B cell (primary cell): ENCODE measurements around the gene RNF11. TPM values are rescaled to one million over a fixed set of nuclear protein-coding genes. Genes with fewer than 3 reads are reported as not detected.
"Not testable (repeated sequence)": the region's sequence is repeated elsewhere in the genome, so short reads cannot be mapped to it uniquely, and the experiment has no call there.

Experiments
- ATAC-seq: fragments of 200-7000 bp; cut with Tn5 transposase; one replicate; pipeline ENCODE4 v1.10.0; 2021; ENCODE audit warnings: low read depth, mild to moderate bottlenecking, moderate number of reproducible peaks, moderate library complexity
- CTCF ChIA-PET: fragments of 350-600 bp; sonication (Branson Sonifier 250); formaldehyde crosslinking; loops from one replicate; lab custom pipeline; 2021; ENCODE audit warnings: antibody characterized with exemption, inconsistent platforms; lab: Charles Lee
- POLR2A ChIA-PET: fragments of 350-600 bp; sonication (Branson Sonifier 250); formaldehyde crosslinking; loops from one replicate; lab custom pipeline; 2021; ENCODE audit warnings: antibody characterized with exemption; lab: Charles Lee
- DNase-seq: peaks from one replicate; pipeline ENCODE4 v3.0.0; 2013
- H2AFZ ChIP-seq: 2 replicates; pipeline ENCODE4 v1.6.1; 2012; ENCODE audit warnings: mild to moderate bottlenecking, low read depth, low read length; ENCODE audit not compliant: insufficient read depth, poor library complexity, severe bottlenecking
- H3K27ac ChIP-seq, 2 donors: 1 replicate in 1 of 2; 2 replicates in 1 of 2; pipeline ENCODE4 v1.5.1; 2012 to 2013; ENCODE audit warnings: low read length in 2 of 2, mild to moderate bottlenecking in 2 of 2, moderate library complexity in 1 of 2
- H3K27me3 ChIP-seq, 4 experiments: fragments of 200-600 bp in 1 of 4; sonication (generic) in 1 of 4; replicated peaks in 1 of 4; 1 replicate in 2 of 4; 2 replicates in 2 of 4; pipeline versions ENCODE4 v1.6.1 to v1.7.0; 2013 to 2016; ENCODE audit warnings: low read length in 3 of 4, mild to moderate bottlenecking in 2 of 4, mixed read lengths in 1 of 4, moderate library complexity in 1 of 4; ENCODE audit not compliant: insufficient read depth in 4 of 4, control insufficient read depth in 3 of 4; ENCODE audit errors: control extremely low read depth in 1 of 4
- H3K36me3 ChIP-seq, 2 experiments: replicated peaks in 1 of 2; 1 replicate in 1 of 2; 2 replicates in 1 of 2; pipeline versions ENCODE4 v1.6.1 to v1.7.1; 2013; ENCODE audit warnings: low read length in 1 of 2; ENCODE audit not compliant: insufficient read depth in 2 of 2, control insufficient read depth in 1 of 2; ENCODE audit errors: control extremely low read depth in 1 of 2, extremely low read depth in 1 of 2
- H3K4me1 ChIP-seq, 2 donors: fragments of 200-600 bp in 1 of 2; sonication (generic) in 1 of 2; 1 replicate in 1 of 2; 2 replicates in 1 of 2; pipeline versions ENCODE4 v1.5.1 to v1.6.1; 2013 to 2017; ENCODE audit warnings: low read length in 2 of 2; ENCODE audit not compliant: control insufficient read depth in 2 of 2, insufficient read depth in 2 of 2
- H3K4me2 ChIP-seq: replicated peaks from 2 replicates; pipeline ENCODE3; 2012; ENCODE audit warnings: mild to moderate bottlenecking, low read depth, low read length; ENCODE audit not compliant: poor library complexity, severe bottlenecking
- H3K4me3 ChIP-seq, 5 experiments: fragments of 200-600 bp in 1 of 5; sonication (generic) in 1 of 5; 1 replicate in 3 of 5; 2 replicates in 2 of 5; pipeline versions ENCODE4 v1.5.1 to v1.7.0; 2011 to 2016; ENCODE audit warnings: low read length in 4 of 5, mild to moderate bottlenecking in 4 of 5, low read depth in 2 of 5, control low read depth in 1 of 5, moderate library complexity in 1 of 5; ENCODE audit not compliant: insufficient read depth in 1 of 5; ENCODE audit errors: control extremely low read depth in 1 of 5, extremely low read depth in 1 of 5
- H3K79me2 ChIP-seq: fragments of 200-600 bp; sonication (generic); one replicate; pipeline ENCODE4 v1.6.0; 2016; ENCODE audit warnings: low read length; ENCODE audit not compliant: control insufficient read depth, insufficient read depth
- H3K9ac ChIP-seq: fragments of 200-600 bp; sonication (generic); 2 replicates; pipeline ENCODE4 v1.6.1; 2017; ENCODE audit warnings: mild to moderate bottlenecking, low read length, moderate library complexity
- H3K9me3 ChIP-seq, 3 donors: one replicate each; pipeline versions ENCODE4 v1.6.1 to v1.7.1; 2013; ENCODE audit warnings: low read length in 2 of 3; ENCODE audit not compliant: control insufficient read depth in 2 of 3, insufficient read depth in 1 of 3; ENCODE audit errors: control extremely low read depth in 1 of 3
- H4K20me1 ChIP-seq: 2 replicates; pipeline ENCODE4 v1.6.0; 2012; ENCODE audit warnings: mild to moderate bottlenecking, low read length; ENCODE audit not compliant: insufficient read depth, control insufficient read depth, poor library complexity, severe bottlenecking
- H3K27ac Mint-ChIP-seq: one replicate; pipeline ENCODE4 v1.8.0; 2021; ENCODE audit warnings: mixed read lengths
- H3K27me3 Mint-ChIP-seq: one replicate; pipeline ENCODE4 v1.8.0; 2021; ENCODE audit warnings: mixed read lengths
- H3K4me1 Mint-ChIP-seq: one replicate; pipeline ENCODE4 v1.8.0; 2021; ENCODE audit warnings: mixed read lengths
- H3K4me3 Mint-ChIP-seq: one replicate; pipeline ENCODE4 v1.8.0; 2021; ENCODE audit warnings: mixed read lengths
- H3K9me3 Mint-ChIP-seq: one replicate; pipeline ENCODE4 v1.8.0; 2022; ENCODE audit warnings: mixed read lengths; ENCODE audit not compliant: insufficient read depth
- EZH2 ChIP-seq: IDR thresholded peaks from 2 replicates; pipeline ENCODE4 v1.6.1; 2012; ENCODE audit warnings: borderline replicate concordance, low read depth, mild to moderate bottlenecking, moderate library complexity, low read length; ENCODE audit not compliant: insufficient read depth, poor library complexity, severe bottlenecking
- WGBS: methylation state at CpG from one replicate; pipeline ENCODE4 v1.1.5; 2013; ENCODE audit warnings: missing lambda C conversion rate; ENCODE audit not compliant: insufficient coverage; 5-methylcytosine and 5-hydroxymethylcytosine counted together
- intact Hi-C: fragments of 100-400 bp; cut with micrococcal nuclease; formaldehyde crosslinking; loops from one replicate; pipeline ENCODE4 v1.10.0; 2022
- polyA plus RNA-seq: library from polyadenylated mRNA; depleted of rRNA; stranded (reverse); fragments of >200 nt; gene quantifications from 2 replicates; pipeline ENCODE4 v1.2.3, GENCODE V29; 2012
- total RNA-seq, 2 donors: library from RNA; stranded (reverse); fragments of 120-200 nt in 1 of 2; gene quantifications; 1 replicate in 1 of 2; 2 replicates in 1 of 2; pipeline versions ENCODE4 v1.2.3 to v1.2.4, GENCODE V29; 2013 to 2022
- TF ChIP-seq, protein P1 (sequence below): fragments of 200-600 bp; IDR thresholded peaks from one replicate; pipeline ENCODE4 v1.8.0; 2022; ENCODE audit warnings: antibody characterized with exemption, mild to moderate bottlenecking

The RNF11 gene
- total and polyA plus RNA-seq, 2 donors (not counting 1 experiment from before 2014, with no cell fraction given), result 10.0 to 20.6 TPM

DNA sequence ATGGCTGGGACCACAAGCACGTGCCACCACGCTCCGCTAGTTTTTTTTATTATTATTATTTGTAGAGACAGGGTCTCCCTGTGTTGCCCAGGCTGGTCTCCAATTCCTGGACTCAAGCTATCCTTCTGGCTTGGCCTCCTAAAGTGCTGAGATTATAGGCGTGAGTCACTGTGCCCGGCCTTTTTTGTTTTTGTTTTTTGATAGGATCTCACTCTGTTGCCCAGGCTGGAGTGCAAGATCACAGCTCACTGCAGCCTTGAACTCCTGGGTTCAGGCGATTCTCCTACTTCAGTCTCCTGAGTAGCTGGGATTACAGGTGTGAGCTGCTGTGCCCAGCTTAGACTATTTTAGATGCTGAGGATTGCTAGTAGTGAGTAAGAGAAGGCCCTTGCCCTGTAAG, 11.8 kb upstream of the RNF11 start:
- no peaks in the 10 kb centered on the region for H3K9me3 ChIP-seq
- Mint-ChIP-seq H3K9me3 (no peaks in the 10 kb centered on the region), H3K27ac (no peak overlapping the region), H3K4me1 (no peaks in the 10 kb centered on the region), H3K4me3 (no peak overlapping the region), H3K27me3 (peaks cover 23% of the 10 kb centered on the region)
- peaks cover 0 to 9% (median 4%) of the 10 kb centered on the region in 4 experiments for H3K27me3 ChIP-seq
- WGBS, result 96% methylated on average over 3 of the region's 6 CpGs
- ChIA-PET CTCF (no interaction called here), POLR2A (no interaction called here)
- no peak overlapping the region for H3K27ac ChIP-seq
- H3K4me2 ChIP-seq, result no peak overlapping the region
- no peak overlapping the region for H3K9ac ChIP-seq
- intact Hi-C loops, result no loop called here
- no peaks in the 10 kb centered on the region for H3K79me2 ChIP-seq
- TF ChIP-seq, protein P1, sequence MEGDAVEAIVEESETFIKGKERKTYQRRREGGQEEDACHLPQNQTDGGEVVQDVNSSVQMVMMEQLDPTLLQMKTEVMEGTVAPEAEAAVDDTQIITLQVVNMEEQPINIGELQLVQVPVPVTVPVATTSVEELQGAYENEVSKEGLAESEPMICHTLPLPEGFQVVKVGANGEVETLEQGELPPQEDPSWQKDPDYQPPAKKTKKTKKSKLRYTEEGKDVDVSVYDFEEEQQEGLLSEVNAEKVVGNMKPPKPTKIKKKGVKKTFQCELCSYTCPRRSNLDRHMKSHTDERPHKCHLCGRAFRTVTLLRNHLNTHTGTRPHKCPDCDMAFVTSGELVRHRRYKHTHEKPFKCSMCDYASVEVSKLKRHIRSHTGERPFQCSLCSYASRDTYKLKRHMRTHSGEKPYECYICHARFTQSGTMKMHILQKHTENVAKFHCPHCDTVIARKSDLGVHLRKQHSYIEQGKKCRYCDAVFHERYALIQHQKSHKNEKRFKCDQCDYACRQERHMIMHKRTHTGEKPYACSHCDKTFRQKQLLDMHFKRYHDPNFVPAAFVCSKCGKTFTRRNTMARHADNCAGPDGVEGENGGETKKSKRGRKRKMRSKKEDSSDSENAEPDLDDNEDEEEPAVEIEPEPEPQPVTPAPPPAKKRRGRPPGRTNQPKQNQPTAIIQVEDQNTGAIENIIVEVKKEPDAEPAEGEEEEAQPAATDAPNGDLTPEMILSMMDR, result no peak
- no peak for TF ChIP-seq EZH2
- H3K4me1 ChIP-seq, result no peaks in the 10 kb centered on the region
- DNase-seq (no peak), ATAC-seq (no peak)
- no peak overlapping the region for H3K4me3 ChIP-seq
- H2AFZ ChIP-seq, result no peak overlapping the region
- no peaks in the 10 kb centered on the region for H4K20me1 ChIP-seq
- no peaks in the 10 kb centered on the region for H3K36me3 ChIP-seq

DNA sequence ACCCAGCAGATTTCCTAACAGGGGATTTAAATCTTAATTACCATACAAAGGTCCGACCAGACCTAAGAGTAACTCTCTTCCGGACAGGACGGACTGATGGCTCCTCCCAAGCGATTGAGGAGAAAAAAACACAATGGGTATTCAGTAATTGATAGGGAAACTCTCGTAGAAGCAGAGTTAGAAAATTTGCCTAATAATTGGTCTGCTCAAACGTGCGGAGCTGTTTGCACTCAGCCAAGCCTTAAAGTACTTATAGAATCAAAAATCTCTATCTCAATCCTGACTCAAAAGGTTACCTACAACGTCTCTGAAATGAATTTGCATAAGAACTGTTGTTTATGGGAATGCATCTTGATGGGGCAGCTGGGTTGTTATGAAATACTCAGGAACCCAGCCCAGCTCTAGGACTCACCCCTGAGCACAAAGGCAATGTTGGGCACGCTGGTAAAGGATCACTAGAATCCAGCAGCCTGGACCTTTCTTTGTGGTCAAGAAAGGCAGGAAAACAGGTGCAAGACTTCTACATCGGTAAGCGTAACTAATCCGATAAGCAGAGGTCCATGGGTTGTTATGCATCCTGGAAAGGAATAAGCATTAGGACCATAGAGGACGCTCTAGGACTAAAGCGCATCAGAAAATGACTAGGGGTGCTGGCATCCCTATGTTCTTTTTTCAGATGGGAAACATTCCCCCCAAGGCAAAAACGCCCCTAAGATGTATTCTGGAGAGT, 8.7 kb upstream of the RNF11 start:
- H3K9me3 Mint-ChIP-seq, ATAC-seq, H3K4me2 ChIP-seq, H3K27ac Mint-ChIP-seq, intact Hi-C loops, H4K20me1 ChIP-seq, H3K9me3 ChIP-seq, POLR2A ChIA-PET, H3K9ac ChIP-seq, H3K4me1 ChIP-seq, H3K4me1 Mint-ChIP-seq, H3K79me2 ChIP-seq, H3K36me3 ChIP-seq, H3K27ac ChIP-seq, H2AFZ ChIP-seq, H3K4me3 ChIP-seq, DNase-seq, H3K4me3 Mint-ChIP-seq, CTCF ChIA-PET: not testable (repeated sequence)
- H3K27me3 ChIP-seq, result peaks cover 0 to 14% (median 7%) of the 10 kb centered on the region in 4 experiments
- H3K27me3 Mint-ChIP-seq, result peaks cover 33% of the 10 kb centered on the region
- WGBS, result 96% methylated on average over 6 of the region's 15 CpGs

- H3K79me2 ChIP-seq, H3K9ac ChIP-seq, H3K36me3 ChIP-seq, POLR2A ChIA-PET, H4K20me1 ChIP-seq, H3K4me1 Mint-ChIP-seq, H3K27ac Mint-ChIP-seq, H3K4me3 Mint-ChIP-seq, DNase-seq, CTCF ChIA-PET, H3K4me2 ChIP-seq, H2AFZ ChIP-seq, H3K27ac ChIP-seq, H3K4me3 ChIP-seq, intact Hi-C loops, H3K4me1 ChIP-seq, ATAC-seq, H3K9me3 Mint-ChIP-seq, H3K9me3 ChIP-seq: not testable (repeated sequence)
- H3K27me3 Mint-ChIP-seq, result peaks cover 33% of the 10 kb centered on the region
- peaks cover 0 to 14% (median 6%) of the 10 kb centered on the region in 4 experiments for H3K27me3 ChIP-seq
- 95% methylated on average over 6 of the region's 11 CpGs for whole genome bisulfite sequencing
Measured at GRCh38 chr1:51228471-51228870, 7.6 kb upstream of the RNF11 start.
